ENCODE data around the gene UBAP1L.
"Not testable (repeated sequence)": the region's sequence is repeated elsewhere in the genome, so short reads cannot be mapped to it uniquely, and the experiment has no call there.

Gene UBAP1L

DNA sequence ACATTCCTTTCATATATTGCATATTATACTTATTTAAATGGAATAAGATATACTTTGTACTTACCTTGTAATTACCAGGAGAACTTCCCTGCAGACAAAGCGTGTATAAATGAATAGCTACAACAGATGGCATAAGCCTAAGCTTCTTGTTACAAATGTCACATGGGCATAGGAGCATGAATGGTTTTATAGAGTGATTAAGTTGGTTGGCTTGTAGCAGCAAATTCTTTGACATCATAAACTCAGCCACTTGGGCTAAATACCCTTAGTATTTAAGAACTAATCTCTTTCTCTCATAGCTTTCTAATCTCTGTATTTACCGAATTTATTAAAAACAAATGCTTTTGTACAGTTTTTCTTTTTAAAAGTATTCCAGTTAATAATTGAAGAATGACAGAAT lies at the start of gene UBAP1L:
Gene UBAP1L, minus strand, starts transcription at position 115 of the 400 bp plus-strand sequence. CDS start 8,985 bp downstream, outside the sequence.
- Histone ChIP-seq H3K4me3 (ENCODE audit: low read depth in 1 of 2, low read length in 2 of 2) (no peak within 1 kb of the TSS), H3K27ac (ENCODE audit: low read depth, low read length) (no peak within 1 kb of the TSS), H3K9ac (ENCODE audit: low read length) (no peak within 1 kb of the TSS), H3K27me3 (ENCODE audit: control insufficient read depth in 1 of 2, insufficient read depth in 2 of 2, low read length in 2 of 2) (no peaks in the 10 kb centered on the region), H3K4me1 (ENCODE audit: insufficient read depth, low read length) (no peaks in the 10 kb centered on the region), H3K36me3 (ENCODE audit: insufficient read depth, low read length) (peaks cover 69% of the 10 kb centered on the region), H3K9me3 (ENCODE audit: low read length) (no peaks in the 10 kb centered on the region)

GRCh38 chr15:65164139-65164538 lies 49.1 kb upstream of the UBAP1L start:
- H3K4me3 ChIP-seq (ENCODE audit: low read depth in 1 of 2, low read length in 2 of 2), result no peak overlapping the region
- H3K9me3 ChIP-seq (ENCODE audit: low read length), result no peaks in the 10 kb centered on the region
- peaks cover 15% of the 10 kb centered on the region for H3K36me3 ChIP-seq (ENCODE audit: insufficient read depth, low read length)
- no peaks in the 10 kb centered on the region for H3K27me3 ChIP-seq (ENCODE audit: control insufficient read depth in 1 of 2, insufficient read depth in 2 of 2, low read length in 2 of 2)
- H3K4me1 ChIP-seq (ENCODE audit: insufficient read depth, low read length), result no peaks in the 10 kb centered on the region
- no peak overlapping the region for H3K27ac ChIP-seq (ENCODE audit: low read depth, low read length)
- no peak overlapping the region for H3K9ac ChIP-seq (ENCODE audit: low read length)

- Histone ChIP-seq H3K4me3 (ENCODE audit: low read depth in 1 of 2, low read length in 2 of 2) (no peak overlapping the region), H3K4me1 (ENCODE audit: insufficient read depth, low read length) (no peaks in the 10 kb centered on the region), H3K36me3 (ENCODE audit: insufficient read depth, low read length) (peaks cover 21% of the 10 kb centered on the region), H3K9me3 (ENCODE audit: low read length) (no peaks in the 10 kb centered on the region), H3K27me3 (ENCODE audit: control insufficient read depth in 1 of 2, insufficient read depth in 2 of 2, low read length in 2 of 2) (no peaks in the 10 kb centered on the region), H3K27ac (ENCODE audit: low read depth, low read length) (no peak overlapping the region), H3K9ac (ENCODE audit: low read length) (no peak overlapping the region)
Measured at GRCh38 chr15:65163041-65163440, 48.0 kb upstream of the UBAP1L start.

DNA sequence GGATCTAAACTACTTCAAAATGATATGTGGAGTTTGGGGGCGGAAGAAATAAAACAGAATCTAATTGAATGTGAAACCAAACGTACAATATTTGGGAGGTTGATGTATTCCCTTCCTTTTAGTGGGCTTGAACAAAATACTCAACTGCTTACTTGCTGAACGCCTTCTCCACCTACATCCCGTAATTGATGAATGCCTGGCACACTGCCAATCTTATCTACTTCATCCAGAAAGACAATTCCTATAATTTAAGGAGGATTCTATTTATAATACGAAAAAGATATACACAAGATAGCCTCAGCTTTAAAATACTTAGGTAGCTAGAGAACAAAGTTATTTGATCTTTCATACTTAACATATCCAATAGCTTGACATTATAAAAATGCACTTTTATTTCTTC lies 41.7 kb upstream of the UBAP1L start:
- Histone ChIP-seq H3K4me1 (ENCODE audit: insufficient read depth, low read length) (no peaks in the 10 kb centered on the region), H3K27ac (ENCODE audit: low read depth, low read length) (no peak overlapping the region), H3K27me3 (ENCODE audit: control insufficient read depth in 1 of 2, insufficient read depth in 2 of 2, low read length in 2 of 2) (no peaks in the 10 kb centered on the region), H3K9me3 (ENCODE audit: low read length) (no peaks in the 10 kb centered on the region), H3K4me3 (ENCODE audit: low read depth in 1 of 2, low read length in 2 of 2) (no peak overlapping the region), H3K36me3 (ENCODE audit: insufficient read depth, low read length) (peaks cover 49% of the 10 kb centered on the region), H3K9ac (ENCODE audit: low read length) (no peak overlapping the region)

DNA sequence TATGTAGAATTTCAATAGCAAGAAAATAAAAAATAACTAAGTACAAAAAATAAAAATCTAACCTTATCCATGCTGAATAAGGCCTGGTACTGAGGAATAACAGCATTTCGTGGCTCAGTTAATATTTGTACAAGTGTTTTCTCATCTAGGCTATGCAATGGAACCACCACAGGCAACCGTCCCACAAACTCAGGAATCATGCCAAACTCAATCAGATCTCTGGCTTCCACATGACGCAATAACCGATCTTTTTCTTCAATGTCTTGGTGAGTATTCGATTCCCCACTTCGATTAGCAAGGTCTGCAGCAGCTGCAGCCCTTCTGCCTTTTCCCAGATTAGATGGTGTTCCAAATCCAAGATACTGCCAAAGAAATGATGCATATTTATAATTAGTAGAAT lies 39.7 kb upstream of the UBAP1L start:
- H3K9ac ChIP-seq (ENCODE audit: low read length), result no peak overlapping the region
- peaks cover 62% of the 10 kb centered on the region for H3K36me3 ChIP-seq (ENCODE audit: insufficient read depth, low read length)
- H3K4me3 ChIP-seq (ENCODE audit: low read depth in 1 of 2, low read length in 2 of 2), result no peak overlapping the region
- H3K4me1 ChIP-seq (ENCODE audit: insufficient read depth, low read length), result no peaks in the 10 kb centered on the region
- no peaks in the 10 kb centered on the region for H3K9me3 ChIP-seq (ENCODE audit: low read length)
- H3K27me3 ChIP-seq (ENCODE audit: control insufficient read depth in 1 of 2, insufficient read depth in 2 of 2, low read length in 2 of 2), result no peaks in the 10 kb centered on the region
- H3K27ac ChIP-seq (ENCODE audit: low read depth, low read length), result no peak overlapping the region

- no peak overlapping the region for H3K9ac ChIP-seq (ENCODE audit: low read length)
- no peak overlapping the region for H3K27ac ChIP-seq (ENCODE audit: low read depth, low read length)
- H3K27me3 ChIP-seq (ENCODE audit: control insufficient read depth in 1 of 2, insufficient read depth in 2 of 2, low read length in 2 of 2), result no peaks in the 10 kb centered on the region
- no peaks in the 10 kb centered on the region for H3K4me1 ChIP-seq (ENCODE audit: insufficient read depth, low read length)
- H3K9me3 ChIP-seq (ENCODE audit: low read length), result no peaks in the 10 kb centered on the region
- peaks cover 35% of the 10 kb centered on the region for H3K36me3 ChIP-seq (ENCODE audit: insufficient read depth, low read length)
- H3K4me3 ChIP-seq (ENCODE audit: low read depth in 1 of 2, low read length in 2 of 2), result no peak overlapping the region
Measured at GRCh38 chr15:65147902-65148301, 32.9 kb upstream of the UBAP1L start.

GRCh38 chr15:65146438-65146837 lies 31.4 kb upstream of the UBAP1L start:
- Histone ChIP-seq H3K9ac (ENCODE audit: low read length) (no peak overlapping the region), H3K4me3 (ENCODE audit: low read depth in 1 of 2, low read length in 2 of 2) (no peak overlapping the region), H3K27ac (ENCODE audit: low read depth, low read length) (no peak overlapping the region), H3K9me3 (ENCODE audit: low read length) (no peaks in the 10 kb centered on the region), H3K36me3 (ENCODE audit: insufficient read depth, low read length) (peaks cover 30% of the 10 kb centered on the region), H3K27me3 (ENCODE audit: control insufficient read depth in 1 of 2, insufficient read depth in 2 of 2, low read length in 2 of 2) (no peaks in the 10 kb centered on the region), H3K4me1 (ENCODE audit: insufficient read depth, low read length) (no peaks in the 10 kb centered on the region)

DNA sequence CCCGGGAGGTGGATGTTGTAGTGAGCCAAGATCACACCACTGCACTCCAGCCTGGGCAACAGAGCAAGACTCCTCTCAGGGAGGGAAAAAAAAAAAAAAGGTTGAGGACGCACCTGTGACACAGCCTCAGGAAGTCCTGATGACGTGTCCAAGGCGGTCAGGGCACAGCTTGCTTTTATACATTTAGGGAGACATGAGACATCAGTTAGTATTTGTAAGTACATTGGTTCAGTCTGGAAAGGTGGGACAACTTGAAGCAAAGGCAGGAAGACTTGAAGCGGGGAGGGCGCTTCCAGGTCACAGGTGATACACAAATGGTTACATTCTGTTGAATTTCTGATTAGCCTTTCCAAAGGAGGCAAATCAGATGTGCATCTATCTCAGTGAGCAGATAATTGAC lies 23.6 kb upstream of the UBAP1L start:
- not testable (repeated sequence) for H3K27ac ChIP-seq (ENCODE audit: low read depth, low read length); H3K4me3 ChIP-seq (ENCODE audit: low read depth in 1 of 2, low read length in 2 of 2); H3K9me3 ChIP-seq (ENCODE audit: low read length); H3K36me3 ChIP-seq (ENCODE audit: insufficient read depth, low read length); H3K4me1 ChIP-seq (ENCODE audit: insufficient read depth, low read length); H3K9ac ChIP-seq (ENCODE audit: low read length); H3K27me3 ChIP-seq (ENCODE audit: control insufficient read depth in 1 of 2, insufficient read depth in 2 of 2, low read length in 2 of 2)

DNA sequence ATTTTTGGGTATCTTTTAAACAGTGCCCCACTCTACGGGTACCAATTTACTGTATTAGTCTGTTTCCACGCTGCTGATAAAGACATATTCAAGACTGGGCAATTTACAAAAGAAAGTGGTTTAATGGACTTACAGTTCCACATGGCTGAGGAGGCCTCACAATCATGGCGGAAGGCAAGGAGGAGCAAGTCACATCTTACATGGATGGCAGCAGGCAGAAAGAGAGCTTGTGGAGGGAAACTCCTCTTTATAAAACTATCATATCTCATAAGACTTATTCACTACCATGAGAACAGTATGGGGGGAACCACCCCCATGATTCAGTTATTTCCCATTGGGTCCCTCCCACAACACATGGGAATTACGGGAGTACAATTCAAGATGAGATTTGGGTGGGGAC lies 22.9 kb upstream of the UBAP1L start:
- not testable (repeated sequence) for H3K36me3 ChIP-seq (ENCODE audit: insufficient read depth, low read length); H3K27ac ChIP-seq (ENCODE audit: low read depth, low read length); H3K9me3 ChIP-seq (ENCODE audit: low read length); H3K27me3 ChIP-seq (ENCODE audit: control insufficient read depth in 1 of 2, insufficient read depth in 2 of 2, low read length in 2 of 2); H3K9ac ChIP-seq (ENCODE audit: low read length); H3K4me3 ChIP-seq (ENCODE audit: low read depth in 1 of 2, low read length in 2 of 2); H3K4me1 ChIP-seq (ENCODE audit: insufficient read depth, low read length)

GRCh38 chr15:65137089-65137488 lies 22.1 kb upstream of the UBAP1L start:
- not testable (repeated sequence) for H3K4me1 ChIP-seq (ENCODE audit: insufficient read depth, low read length); H3K9ac ChIP-seq (ENCODE audit: low read length); H3K9me3 ChIP-seq (ENCODE audit: low read length); H3K27me3 ChIP-seq (ENCODE audit: control insufficient read depth in 1 of 2, insufficient read depth in 2 of 2, low read length in 2 of 2); H3K27ac ChIP-seq (ENCODE audit: low read depth, low read length); H3K4me3 ChIP-seq (ENCODE audit: low read depth in 1 of 2, low read length in 2 of 2); H3K36me3 ChIP-seq (ENCODE audit: insufficient read depth, low read length)

DNA sequence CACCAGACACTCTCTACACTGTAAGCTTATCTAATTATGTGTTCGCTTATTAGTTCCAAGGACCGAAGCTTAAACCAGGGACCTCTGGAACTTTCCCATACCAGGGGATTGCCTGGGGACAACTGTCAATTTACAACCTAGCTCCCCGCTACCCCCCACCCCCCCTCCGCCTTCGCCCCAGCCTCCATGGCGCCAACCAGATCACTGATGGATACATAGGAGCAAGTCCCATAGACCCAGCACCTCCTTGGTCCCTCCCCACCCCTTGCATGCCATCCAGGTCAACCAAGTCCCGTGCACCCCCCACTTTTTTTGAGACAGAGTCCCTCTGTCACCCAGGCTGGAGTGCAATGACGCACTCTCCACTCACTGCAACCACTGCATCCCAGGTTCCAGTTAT lies 19.5 kb upstream of the UBAP1L start:
- Histone ChIP-seq H3K27ac (ENCODE audit: low read depth, low read length) (no peak overlapping the region), H3K9ac (ENCODE audit: low read length) (no peak overlapping the region), H3K4me1 (ENCODE audit: insufficient read depth, low read length) (peaks cover 6% of the 10 kb centered on the region), H3K27me3 (ENCODE audit: control insufficient read depth in 1 of 2, insufficient read depth in 2 of 2, low read length in 2 of 2) (no peaks in the 10 kb centered on the region), H3K9me3 (ENCODE audit: low read length) (no peaks in the 10 kb centered on the region), H3K36me3 (ENCODE audit: insufficient read depth, low read length) (peaks cover 1% of the 10 kb centered on the region), H3K4me3 (ENCODE audit: low read depth in 1 of 2, low read length in 2 of 2) (no peak overlapping the region)

DNA sequence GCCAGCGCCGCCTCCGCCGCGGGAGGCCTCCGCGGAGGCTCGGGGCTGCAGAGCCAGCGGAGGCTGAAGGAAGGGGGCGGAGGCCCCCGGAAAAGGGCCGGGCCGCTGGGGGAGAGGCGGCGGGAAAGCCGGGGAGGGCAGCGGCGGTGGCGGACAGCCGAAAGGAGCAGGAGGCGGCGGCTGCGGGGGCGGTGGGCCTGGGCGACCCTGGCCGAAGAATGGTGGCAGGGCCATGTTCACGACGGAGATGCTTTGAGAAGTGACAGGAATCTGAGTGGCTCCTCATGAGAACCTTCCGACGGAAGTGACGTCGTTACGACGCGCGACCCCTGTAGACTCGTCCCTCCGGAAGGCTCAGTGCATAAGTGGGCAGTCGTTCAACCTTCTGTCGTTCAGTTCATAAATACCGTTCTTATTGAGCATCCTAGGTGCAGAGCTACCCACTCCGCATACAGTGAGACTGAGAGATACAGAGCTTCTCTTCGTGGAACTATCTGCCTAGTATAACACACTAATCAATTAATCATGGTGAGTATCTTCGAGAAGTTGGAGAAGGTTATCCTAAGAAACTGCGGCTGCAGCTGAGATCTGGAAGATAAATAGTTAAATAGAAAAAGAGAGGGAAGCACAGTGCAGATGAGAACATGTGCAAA lies 18.7 kb upstream of the UBAP1L start, which contains the start of gene PDCD7:
Gene PDCD7, minus strand, starts transcription at position 261 of the 653 bp plus-strand sequence. Its CDS starts 27 bp downstream, at position 234.
- Histone ChIP-seq H3K4me1 (ENCODE audit: insufficient read depth, low read length) (peaks cover 6% of the 10 kb centered on the region), H3K27me3 (ENCODE audit: control insufficient read depth in 1 of 2, insufficient read depth in 2 of 2, low read length in 2 of 2) (no peaks in the 10 kb centered on the region), H3K36me3 (ENCODE audit: insufficient read depth, low read length) (peaks cover 10% of the 10 kb centered on the region), H3K27ac (ENCODE audit: low read depth, low read length) (peak within 1 kb of the TSS; percentile 85), H3K4me3 (ENCODE audit: low read depth in 1 of 2, low read length in 2 of 2) (peak within 1 kb of the TSS; percentile 86 to 88), H3K9me3 (ENCODE audit: low read length) (no peaks in the 10 kb centered on the region), H3K9ac (ENCODE audit: low read length) (peak within 1 kb of the TSS; percentile 82)

Data from muscle layer of colon (tissue), 2 donors.